Liver (tissue), 9 donors: Measurements from ENCODE around the gene FGF14. TPM values are rescaled to one million over a fixed set of nuclear protein-coding genes. Genes with fewer than 3 reads are reported as not detected.

Source experiments
- DNase-seq: peaks from one replicate; pipeline ENCODE4 v3.0.0-alpha.2; 2017; ENCODE audit warnings: low spot score
- H3K27ac ChIP-seq, 2 donors: one replicate each; pipeline ENCODE4 v1.7.0; 2013; ENCODE audit warnings: inconsistent platforms in 2 of 2, low read length in 2 of 2, control low read depth in 1 of 2, low read depth in 1 of 2, mild to moderate bottlenecking in 1 of 2
- H3K27me3 ChIP-seq, 4 donors: one replicate each; pipeline versions ENCODE4 v1.6.1 to v1.7.0; 2013; ENCODE audit warnings: low read length in 3 of 4, inconsistent platforms in 1 of 4, mild to moderate bottlenecking in 1 of 4, moderate library complexity in 1 of 4; ENCODE audit not compliant: control insufficient read depth in 4 of 4, insufficient read depth in 4 of 4
- H3K36me3 ChIP-seq, 4 donors: one replicate each; pipeline versions ENCODE4 v1.6.1 to v1.7.0; 2013; ENCODE audit warnings: low read length in 3 of 4, mild to moderate bottlenecking in 3 of 4, low read depth in 1 of 4, moderate library complexity in 1 of 4; ENCODE audit not compliant: control insufficient read depth in 4 of 4, insufficient read depth in 3 of 4
- H3K4me1 ChIP-seq, 4 donors: one replicate each; pipeline versions ENCODE4 v1.6.1 to v1.7.0; 2013; ENCODE audit warnings: low read length in 3 of 4, mild to moderate bottlenecking in 3 of 4, moderate library complexity in 1 of 4; ENCODE audit not compliant: control insufficient read depth in 4 of 4, insufficient read depth in 4 of 4
- H3K4me3 ChIP-seq, 3 donors: one replicate each; pipeline versions ENCODE4 v1.6.1 to v1.7.0; 2013; ENCODE audit warnings: low read length in 3 of 3, control low read depth in 1 of 3, low read depth in 1 of 3, mild to moderate bottlenecking in 1 of 3
- H3K9ac ChIP-seq, 2 donors: one replicate each; pipeline ENCODE4 v1.7.0; 2013; ENCODE audit warnings: low read length in 2 of 2, mild to moderate bottlenecking in 2 of 2, moderate library complexity in 2 of 2, control low read depth in 1 of 2, low read depth in 1 of 2
- H3K9me3 ChIP-seq, 4 donors: one replicate each; pipeline versions ENCODE4 v1.6.1 to v1.7.0; 2013; ENCODE audit warnings: low read length in 3 of 4; ENCODE audit not compliant: control insufficient read depth in 4 of 4
- EGR1 ChIP-seq, 2 donors: IDR thresholded peaks; 2 replicates each; pipeline ENCODE4 v1.6.1; 2016 to 2018; ENCODE audit warnings: antibody characterized with exemption in 2 of 2, low read depth in 2 of 2
- FOXA1 ChIP-seq: IDR thresholded peaks from 2 replicates; pipeline ENCODE4 v1.6.1; 2016; ENCODE audit warnings: antibody characterized with exemption
- FOXA2 ChIP-seq: IDR thresholded peaks from 2 replicates; pipeline ENCODE4 v1.6.1; 2016; ENCODE audit warnings: antibody characterized with exemption
- GABPA ChIP-seq, 2 donors: IDR thresholded peaks in 1 of 2; conservative IDR thresholded peaks in 1 of 2; 2 replicates each; pipeline ENCODE4 v1.6.1; 2016; ENCODE audit warnings: antibody characterized with exemption in 2 of 2, mild to moderate bottlenecking in 1 of 2, moderate library complexity in 1 of 2
- HNF4A ChIP-seq, 2 donors: conservative IDR thresholded peaks; 2 replicates each; pipeline ENCODE4 v1.6.1; 2016; ENCODE audit warnings: antibody characterized with exemption in 2 of 2, mild to moderate bottlenecking in 2 of 2
- HNF4G ChIP-seq: IDR thresholded peaks from 2 replicates; pipeline ENCODE4 v1.6.1; 2016; ENCODE audit warnings: antibody characterized with exemption
- JUND ChIP-seq, 2 donors: IDR thresholded peaks; 2 replicates each; pipeline ENCODE4 v1.6.1; 2016; ENCODE audit warnings: antibody characterized with exemption in 2 of 2
- NR2F2 ChIP-seq: IDR thresholded peaks from 2 replicates; pipeline ENCODE4 v1.6.1; 2016; ENCODE audit warnings: antibody characterized with exemption
- RAD21 ChIP-seq, 2 donors: IDR thresholded peaks; 2 replicates each; pipeline ENCODE4 v1.6.1; 2016; ENCODE audit warnings: antibody characterized with exemption in 2 of 2, mild to moderate bottlenecking in 2 of 2
- RXRA ChIP-seq, 2 donors: IDR thresholded peaks; 2 replicates each; pipeline ENCODE4 v1.6.1; 2017 to 2018; ENCODE audit warnings: antibody characterized with exemption in 2 of 2, mild to moderate bottlenecking in 1 of 2
- SP1 ChIP-seq: IDR thresholded peaks from 2 replicates; pipeline ENCODE4 v1.6.1; 2018; ENCODE audit warnings: antibody characterized with exemption, mild to moderate bottlenecking
- TAF1 ChIP-seq: conservative IDR thresholded peaks from 2 replicates; pipeline ENCODE4 v1.6.1; 2016; ENCODE audit warnings: antibody characterized with exemption, mild to moderate bottlenecking
- YY1 ChIP-seq: IDR thresholded peaks from 2 replicates; pipeline ENCODE4 v1.6.1; 2016; ENCODE audit warnings: antibody characterized with exemption, mild to moderate bottlenecking
- WGBS: extraction: QIAGEN DNeasy Blood & Tissue Kit; methylation state at CpG from one replicate; pipeline ENCODE4 v1.1.7; 2013; 5-methylcytosine and 5-hydroxymethylcytosine counted together
- polyA plus RNA-seq, 2 donors: library from polyadenylated mRNA; stranded (reverse) in 1 of 2; unstranded in 1 of 2; fragments of 200-250 nt in 1 of 2; fragments of >200 nt in 1 of 2; fragmentation: Nextera tagmentation in 1 of 2; extraction: Ambion mirVana in 1 of 2; gene quantifications; one replicate each; pipeline versions ENCODE4 v1.2.1 to v1.2.3, GENCODE V29; 2013 to 2015
- total RNA-seq, 2 donors: library from RNA; depleted of rRNA; stranded (reverse); fragments of >200 nt; gene quantifications; one replicate each; pipeline ENCODE4 v1.2.3, GENCODE V29; 2014
- TF ChIP-seq, protein P1 (sequence below): IDR thresholded peaks from 2 replicates; pipeline ENCODE4 v1.6.1; 2016; ENCODE audit warnings: antibody characterized with exemption
- TF ChIP-seq, protein P2 (sequence below): IDR thresholded peaks from 2 replicates; pipeline ENCODE4 v1.6.1; 2016; ENCODE audit warnings: antibody characterized with exemption
- TF ChIP-seq, protein P3 (sequence below): fragments of 150-350 bp; IDR thresholded peaks from 2 replicates; pipeline ENCODE4 v1.5.1; 2017; ENCODE audit warnings: improper control_type of control experiment, low read depth, low read length; ENCODE audit not compliant: missing input control
- TF ChIP-seq, protein P4 (sequence below): IDR thresholded peaks from 2 replicates; pipeline ENCODE4 v1.6.1; 2016; ENCODE audit warnings: antibody characterized with exemption, mild to moderate bottlenecking
- TF ChIP-seq, protein P5 (sequence below): IDR thresholded peaks from 2 replicates; pipeline ENCODE4 v1.6.1; 2016; ENCODE audit warnings: antibody characterized with exemption
- donor health status: healthy.
- donor health status: healthy.
- donor health status: healthy.
- donor health status: healthy.
- donor health status: healthy.

Gene FGF14
- total and polyA plus RNA-seq, 4 donors: 0.05 to 3.3 (median 1.0) TPM

DNA sequence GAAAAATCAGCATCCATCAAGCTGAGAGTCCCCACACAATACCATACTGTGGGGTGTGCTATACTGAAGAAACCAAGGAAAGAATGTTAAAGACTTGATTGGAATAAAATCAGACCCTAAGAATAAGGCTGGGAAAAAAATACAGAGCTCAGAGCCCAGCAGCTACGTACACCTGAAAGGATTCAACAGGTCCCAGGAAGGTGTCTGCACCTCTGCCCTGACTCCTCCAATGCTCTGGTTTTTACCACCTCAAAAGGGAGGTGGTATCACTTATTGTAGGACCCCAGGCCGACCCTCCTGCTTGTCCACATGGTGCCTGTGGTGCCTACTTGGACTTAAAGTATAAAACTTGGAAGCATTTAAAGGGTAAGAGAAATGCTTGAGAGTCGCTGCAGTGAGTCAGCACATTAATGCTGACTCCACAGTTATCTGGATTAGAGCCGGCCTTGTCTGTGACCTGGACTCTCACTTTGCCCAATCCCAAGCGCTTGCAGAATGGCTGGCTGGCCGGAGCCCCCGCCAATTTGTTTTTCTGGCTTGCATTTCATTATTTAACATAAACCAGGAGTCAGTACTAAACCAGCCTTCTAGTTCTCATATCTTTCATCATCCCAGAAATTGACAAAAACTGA is 110.1 kb downstream of the FGF14 start:
- Histone ChIP-seq H3K9me3 (no peaks in the 10 kb centered on the region), H3K4me1 (peaks cover 4 to 21% (median 15%) of the 10 kb centered on the region in 4 donors), H3K36me3 (no peaks in the 10 kb centered on the region), H3K27me3 (no peaks in the 10 kb centered on the region), H3K9ac (no peak overlapping the region), H3K4me3 (no peak overlapping the region), H3K27ac (peak overlapping the region; percentile 20 to 60)
- WGBS: 33% methylated on average over 7 of the region's 7 CpGs
- DNase-seq: no peak
- TF ChIP-seq HNF4G (no peak), EGR1 (IDR thresholded peaks at IDR 0.05; ENCODE audit: low read depth in 2 of 2) (no peak), RXRA (IDR thresholded peaks at IDR 0.05) (peak in 1 of 2 donors; percentile 54), RAD21 (IDR thresholded peaks at IDR 0.05) (peak; percentile 32 to 45), YY1 (peak; percentile 64), JUND (IDR thresholded peaks at IDR 0.05) (peak in 1 of 2 donors; percentile 40), HNF4A (conservative IDR thresholded peaks at IDR 0.05) (peak; percentile 76 to 79), SP1 (peak; percentile 29)
- TF ChIP-seq, protein P1, sequence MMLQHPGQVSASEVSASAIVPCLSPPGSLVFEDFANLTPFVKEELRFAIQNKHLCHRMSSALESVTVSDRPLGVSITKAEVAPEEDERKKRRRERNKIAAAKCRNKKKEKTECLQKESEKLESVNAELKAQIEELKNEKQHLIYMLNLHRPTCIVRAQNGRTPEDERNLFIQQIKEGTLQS: peak; percentile 36
- TF ChIP-seq, protein P2, sequence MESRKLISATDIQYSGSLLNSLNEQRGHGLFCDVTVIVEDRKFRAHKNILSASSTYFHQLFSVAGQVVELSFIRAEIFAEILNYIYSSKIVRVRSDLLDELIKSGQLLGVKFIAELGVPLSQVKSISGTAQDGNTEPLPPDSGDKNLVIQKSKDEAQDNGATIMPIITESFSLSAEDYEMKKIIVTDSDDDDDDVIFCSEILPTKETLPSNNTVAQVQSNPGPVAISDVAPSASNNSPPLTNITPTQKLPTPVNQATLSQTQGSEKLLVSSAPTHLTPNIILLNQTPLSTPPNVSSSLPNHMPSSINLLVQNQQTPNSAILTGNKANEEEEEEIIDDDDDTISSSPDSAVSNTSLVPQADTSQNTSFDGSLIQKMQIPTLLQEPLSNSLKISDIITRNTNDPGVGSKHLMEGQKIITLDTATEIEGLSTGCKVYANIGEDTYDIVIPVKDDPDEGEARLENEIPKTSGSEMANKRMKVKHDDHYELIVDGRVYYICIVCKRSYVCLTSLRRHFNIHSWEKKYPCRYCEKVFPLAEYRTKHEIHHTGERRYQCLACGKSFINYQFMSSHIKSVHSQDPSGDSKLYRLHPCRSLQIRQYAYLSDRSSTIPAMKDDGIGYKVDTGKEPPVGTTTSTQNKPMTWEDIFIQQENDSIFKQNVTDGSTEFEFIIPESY: peak; percentile 45
- TF ChIP-seq, protein P3, sequence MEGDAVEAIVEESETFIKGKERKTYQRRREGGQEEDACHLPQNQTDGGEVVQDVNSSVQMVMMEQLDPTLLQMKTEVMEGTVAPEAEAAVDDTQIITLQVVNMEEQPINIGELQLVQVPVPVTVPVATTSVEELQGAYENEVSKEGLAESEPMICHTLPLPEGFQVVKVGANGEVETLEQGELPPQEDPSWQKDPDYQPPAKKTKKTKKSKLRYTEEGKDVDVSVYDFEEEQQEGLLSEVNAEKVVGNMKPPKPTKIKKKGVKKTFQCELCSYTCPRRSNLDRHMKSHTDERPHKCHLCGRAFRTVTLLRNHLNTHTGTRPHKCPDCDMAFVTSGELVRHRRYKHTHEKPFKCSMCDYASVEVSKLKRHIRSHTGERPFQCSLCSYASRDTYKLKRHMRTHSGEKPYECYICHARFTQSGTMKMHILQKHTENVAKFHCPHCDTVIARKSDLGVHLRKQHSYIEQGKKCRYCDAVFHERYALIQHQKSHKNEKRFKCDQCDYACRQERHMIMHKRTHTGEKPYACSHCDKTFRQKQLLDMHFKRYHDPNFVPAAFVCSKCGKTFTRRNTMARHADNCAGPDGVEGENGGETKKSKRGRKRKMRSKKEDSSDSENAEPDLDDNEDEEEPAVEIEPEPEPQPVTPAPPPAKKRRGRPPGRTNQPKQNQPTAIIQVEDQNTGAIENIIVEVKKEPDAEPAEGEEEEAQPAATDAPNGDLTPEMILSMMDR: no peak
- TF ChIP-seq, protein P4, sequence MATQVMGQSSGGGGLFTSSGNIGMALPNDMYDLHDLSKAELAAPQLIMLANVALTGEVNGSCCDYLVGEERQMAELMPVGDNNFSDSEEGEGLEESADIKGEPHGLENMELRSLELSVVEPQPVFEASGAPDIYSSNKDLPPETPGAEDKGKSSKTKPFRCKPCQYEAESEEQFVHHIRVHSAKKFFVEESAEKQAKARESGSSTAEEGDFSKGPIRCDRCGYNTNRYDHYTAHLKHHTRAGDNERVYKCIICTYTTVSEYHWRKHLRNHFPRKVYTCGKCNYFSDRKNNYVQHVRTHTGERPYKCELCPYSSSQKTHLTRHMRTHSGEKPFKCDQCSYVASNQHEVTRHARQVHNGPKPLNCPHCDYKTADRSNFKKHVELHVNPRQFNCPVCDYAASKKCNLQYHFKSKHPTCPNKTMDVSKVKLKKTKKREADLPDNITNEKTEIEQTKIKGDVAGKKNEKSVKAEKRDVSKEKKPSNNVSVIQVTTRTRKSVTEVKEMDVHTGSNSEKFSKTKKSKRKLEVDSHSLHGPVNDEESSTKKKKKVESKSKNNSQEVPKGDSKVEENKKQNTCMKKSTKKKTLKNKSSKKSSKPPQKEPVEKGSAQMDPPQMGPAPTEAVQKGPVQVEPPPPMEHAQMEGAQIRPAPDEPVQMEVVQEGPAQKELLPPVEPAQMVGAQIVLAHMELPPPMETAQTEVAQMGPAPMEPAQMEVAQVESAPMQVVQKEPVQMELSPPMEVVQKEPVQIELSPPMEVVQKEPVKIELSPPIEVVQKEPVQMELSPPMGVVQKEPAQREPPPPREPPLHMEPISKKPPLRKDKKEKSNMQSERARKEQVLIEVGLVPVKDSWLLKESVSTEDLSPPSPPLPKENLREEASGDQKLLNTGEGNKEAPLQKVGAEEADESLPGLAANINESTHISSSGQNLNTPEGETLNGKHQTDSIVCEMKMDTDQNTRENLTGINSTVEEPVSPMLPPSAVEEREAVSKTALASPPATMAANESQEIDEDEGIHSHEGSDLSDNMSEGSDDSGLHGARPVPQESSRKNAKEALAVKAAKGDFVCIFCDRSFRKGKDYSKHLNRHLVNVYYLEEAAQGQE: peak; percentile 35

DNA sequence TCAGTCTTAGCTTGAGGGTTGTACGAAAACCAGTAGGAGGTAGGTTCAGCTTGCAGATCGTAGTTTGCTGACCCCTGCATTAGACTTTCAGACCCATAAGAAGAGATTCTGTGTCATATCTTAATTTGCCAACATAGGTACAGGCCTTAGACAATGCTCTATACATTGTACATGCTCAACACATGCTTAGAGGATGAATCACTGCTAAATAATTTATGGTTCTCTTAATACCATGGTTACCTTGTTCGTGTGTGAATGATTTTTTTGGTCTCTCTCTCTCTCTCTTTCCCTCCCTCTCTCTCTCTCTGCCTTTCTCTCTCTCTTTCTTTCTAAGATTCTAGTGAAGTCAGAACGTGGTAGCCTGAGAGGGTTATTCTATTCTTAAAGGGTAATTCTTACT is 112.2 kb downstream of the FGF14 start:
- Histone ChIP-seq H3K27me3 (no peaks in the 10 kb centered on the region), H3K4me1 (peaks cover 2 to 15% (median 8%) of the 10 kb centered on the region in 4 donors), H3K27ac (no peak overlapping the region), H3K4me3 (no peak overlapping the region), H3K36me3 (no peaks in the 10 kb centered on the region), H3K9me3 (no peaks in the 10 kb centered on the region), H3K9ac (no peak overlapping the region)
- DNase-seq: no peak
- no peak for TF ChIP-seq RAD21 (IDR thresholded peaks at IDR 0.05)
- no peak for TF ChIP-seq JUND (IDR thresholded peaks at IDR 0.05)
- TF ChIP-seq EGR1 (IDR thresholded peaks at IDR 0.05; ENCODE audit: low read depth in 2 of 2): no peak
- TF ChIP-seq RXRA (IDR thresholded peaks at IDR 0.05): no peak
- no peak for TF ChIP-seq FOXA1
- TF ChIP-seq, protein P2: no peak
- no peak for TF ChIP-seq HNF4A (conservative IDR thresholded peaks at IDR 0.05)
- no peak for TF ChIP-seq GABPA (IDR thresholded peaks at IDR 0.05 in 1 of 2, conservative IDR thresholded peaks at IDR 0.05 in 1 of 2)
- TF ChIP-seq, protein P1: no peak
- TF ChIP-seq FOXA2: no peak
- no peak for TF ChIP-seq YY1
- TF ChIP-seq SP1: no peak
- no peak for TF ChIP-seq TAF1
- no peak for TF ChIP-seq NR2F2
- TF ChIP-seq, protein P5, sequence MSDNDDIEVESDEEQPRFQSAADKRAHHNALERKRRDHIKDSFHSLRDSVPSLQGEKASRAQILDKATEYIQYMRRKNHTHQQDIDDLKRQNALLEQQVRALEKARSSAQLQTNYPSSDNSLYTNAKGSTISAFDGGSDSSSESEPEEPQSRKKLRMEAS: no peak
- 88% methylated on average over 4 of the region's 4 CpGs for WGBS
